ENCODE data around the gene NOVA1. TPM values are rescaled to one million over a fixed set of nuclear protein-coding genes. Genes with fewer than 3 reads are reported as not detected.

The NOVA1 gene
- polyA plus RNA-seq, 3 donors, result 0.01 TPM; not detected in 2

DNA sequence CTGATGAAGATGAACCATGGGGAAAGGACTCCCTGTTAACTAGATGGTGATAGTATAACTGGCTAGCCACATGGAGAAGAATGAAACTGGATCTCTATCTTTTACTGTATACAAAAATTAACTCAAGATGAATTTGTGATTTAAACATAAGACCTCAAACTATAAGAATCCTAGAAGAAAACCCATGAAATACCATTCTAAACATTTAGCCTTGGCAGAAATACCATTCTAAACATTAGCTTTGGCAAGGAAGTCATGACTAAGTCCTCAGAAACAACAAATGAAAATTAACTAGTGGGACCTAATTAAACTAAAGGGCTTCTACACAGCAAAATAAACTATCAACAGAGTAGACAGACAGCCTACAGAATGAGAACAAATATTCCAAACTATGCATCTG lies 28.4 kb upstream of the NOVA1 start:
- H3K36me3 Mint-ChIP-seq, result no peaks in the 10 kb centered on the region
- H3K27me3 Mint-ChIP-seq (ENCODE audit: low read depth in 3 of 3), result no peaks in the 10 kb centered on the region
- Histone ChIP-seq H3K36me3 (replicated peaks in 1 of 2; ENCODE audit: control insufficient read depth in 1 of 2, insufficient read depth in 2 of 2, low read length in 2 of 2) (no peaks in the 10 kb centered on the region), H3K9ac (ENCODE audit: insufficient read depth, low read length, poor library complexity, severe bottlenecking) (no peak overlapping the region), H3K4me1 (ENCODE audit: control insufficient read depth in 1 of 2, insufficient read depth in 2 of 2, low read length in 2 of 2) (no peaks in the 10 kb centered on the region), H3K4me2 (replicated peaks; ENCODE audit: extremely low read depth, low read length, poor library complexity, severe bottlenecking) (no peak overlapping the region), H3K27me3 (ENCODE audit: control insufficient read depth in 2 of 2, insufficient read depth in 2 of 2, low read length in 2 of 2) (no peaks in the 10 kb centered on the region), H4K20me1 (ENCODE audit: insufficient read depth, low read length) (no peaks in the 10 kb centered on the region), H3K9me3 (replicated peaks in 1 of 2; ENCODE audit: control insufficient read depth in 1 of 2, insufficient read depth in 1 of 2, low read length in 2 of 2) (no peaks in the 10 kb centered on the region), H3K79me2 (ENCODE audit: insufficient read depth, low read length) (no peaks in the 10 kb centered on the region), H3K27ac (ENCODE audit: low read depth in 1 of 2, low read length in 2 of 2) (no peak overlapping the region), H3K4me3 (replicated peaks in 1 of 3; ENCODE audit: low read depth in 2 of 3, low read length in 3 of 3) (no peak overlapping the region), H2AFZ (ENCODE audit: insufficient read depth, low read depth, low read length, poor library complexity, severe bottlenecking) (no peak overlapping the region)
- no peaks in the 10 kb centered on the region for H3K4me1 Mint-ChIP-seq
- no peak for DNase-seq
- peaks cover 0 to 3% (median 0%) of the 10 kb centered on the region in 7 donors for H3K9me3 Mint-ChIP-seq
- H3K4me3 Mint-ChIP-seq, result no peak overlapping the region
- intact Hi-C loops (cut with micrococcal nuclease), result no loop called here
- H3K27ac Mint-ChIP-seq, result no peak overlapping the region
- TF ChIP-seq, protein P1, sequence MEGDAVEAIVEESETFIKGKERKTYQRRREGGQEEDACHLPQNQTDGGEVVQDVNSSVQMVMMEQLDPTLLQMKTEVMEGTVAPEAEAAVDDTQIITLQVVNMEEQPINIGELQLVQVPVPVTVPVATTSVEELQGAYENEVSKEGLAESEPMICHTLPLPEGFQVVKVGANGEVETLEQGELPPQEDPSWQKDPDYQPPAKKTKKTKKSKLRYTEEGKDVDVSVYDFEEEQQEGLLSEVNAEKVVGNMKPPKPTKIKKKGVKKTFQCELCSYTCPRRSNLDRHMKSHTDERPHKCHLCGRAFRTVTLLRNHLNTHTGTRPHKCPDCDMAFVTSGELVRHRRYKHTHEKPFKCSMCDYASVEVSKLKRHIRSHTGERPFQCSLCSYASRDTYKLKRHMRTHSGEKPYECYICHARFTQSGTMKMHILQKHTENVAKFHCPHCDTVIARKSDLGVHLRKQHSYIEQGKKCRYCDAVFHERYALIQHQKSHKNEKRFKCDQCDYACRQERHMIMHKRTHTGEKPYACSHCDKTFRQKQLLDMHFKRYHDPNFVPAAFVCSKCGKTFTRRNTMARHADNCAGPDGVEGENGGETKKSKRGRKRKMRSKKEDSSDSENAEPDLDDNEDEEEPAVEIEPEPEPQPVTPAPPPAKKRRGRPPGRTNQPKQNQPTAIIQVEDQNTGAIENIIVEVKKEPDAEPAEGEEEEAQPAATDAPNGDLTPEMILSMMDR (IDR thresholded peaks at IDR 0.05), result no peak

DNA sequence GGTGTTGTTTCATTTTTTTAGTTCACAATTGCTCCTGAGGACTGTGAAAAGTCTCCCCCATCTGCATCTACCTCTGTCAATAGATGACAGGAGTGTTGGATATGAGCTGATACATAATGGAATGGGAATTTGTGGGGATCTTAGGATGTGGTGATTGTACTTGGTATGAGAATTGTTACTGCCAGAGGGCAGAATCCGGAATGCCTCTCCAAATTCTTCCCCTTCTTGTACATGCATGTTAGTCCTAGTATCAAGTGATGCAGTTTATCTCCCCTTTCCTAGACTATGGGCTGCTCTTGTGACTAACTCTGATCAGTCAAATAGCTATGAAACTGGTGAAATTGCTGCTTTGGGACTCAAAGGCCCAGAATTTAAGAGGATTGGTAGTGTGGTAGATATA lies 24.8 kb upstream of the NOVA1 start:
- H4K20me1 ChIP-seq (ENCODE audit: insufficient read depth, low read length), result no peaks in the 10 kb centered on the region
- H3K79me2 ChIP-seq (ENCODE audit: insufficient read depth, low read length), result no peaks in the 10 kb centered on the region
- no peak overlapping the region for H3K4me3 Mint-ChIP-seq
- TF ChIP-seq, protein P1 (IDR thresholded peaks at IDR 0.05), result no peak
- WGBS (ENCODE audit: insufficient coverage), result no CpG with 5 or more reads among the region's 1 CpG
- no peaks in the 10 kb centered on the region for H3K9me3 ChIP-seq (replicated peaks in 1 of 2; ENCODE audit: control insufficient read depth in 1 of 2, insufficient read depth in 1 of 2, low read length in 2 of 2)
- no peak overlapping the region for H3K4me2 ChIP-seq (replicated peaks; ENCODE audit: extremely low read depth, low read length, poor library complexity, severe bottlenecking)
- H3K27ac Mint-ChIP-seq, result no peak overlapping the region
- H3K27me3 Mint-ChIP-seq (ENCODE audit: low read depth in 3 of 3), result no peaks in the 10 kb centered on the region
- H3K9me3 Mint-ChIP-seq, result peaks cover 0 to 3% (median 0%) of the 10 kb centered on the region in 7 donors
- no peaks in the 10 kb centered on the region for H3K4me1 ChIP-seq (ENCODE audit: control insufficient read depth in 1 of 2, insufficient read depth in 2 of 2, low read length in 2 of 2)
- no peak overlapping the region for H3K9ac ChIP-seq (ENCODE audit: insufficient read depth, low read length, poor library complexity, severe bottlenecking)
- no peaks in the 10 kb centered on the region for H3K36me3 ChIP-seq (replicated peaks in 1 of 2; ENCODE audit: control insufficient read depth in 1 of 2, insufficient read depth in 2 of 2, low read length in 2 of 2)
- no peak overlapping the region for H3K4me3 ChIP-seq (replicated peaks in 1 of 3; ENCODE audit: low read depth in 2 of 3, low read length in 3 of 3)
- H3K4me1 Mint-ChIP-seq, result no peaks in the 10 kb centered on the region
- no peak overlapping the region for H3K27ac ChIP-seq (ENCODE audit: low read depth in 1 of 2, low read length in 2 of 2)
- intact Hi-C loops (cut with micrococcal nuclease), result no loop called here
- no peak for DNase-seq
- no peaks in the 10 kb centered on the region for H3K27me3 ChIP-seq (ENCODE audit: control insufficient read depth in 2 of 2, insufficient read depth in 2 of 2, low read length in 2 of 2)
- no peak overlapping the region for H2AFZ ChIP-seq (ENCODE audit: insufficient read depth, low read depth, low read length, poor library complexity, severe bottlenecking)
- H3K36me3 Mint-ChIP-seq, result no peaks in the 10 kb centered on the region

Measured in CD14-positive monocyte (primary cell).